Neural crest cell (in vitro differentiated cells): Measurements from ENCODE around the gene SORT1. TPM values are rescaled to one million over a fixed set of nuclear protein-coding genes. Genes with fewer than 3 reads are reported as not detected.
"Not testable (repeated sequence)": the region's sequence is repeated elsewhere in the genome, so short reads cannot be mapped to it uniquely, and the experiment has no call there.

Source experiments
- DNase-seq: peaks from one replicate; pipeline ENCODE4 v3.0.0; 2021; ENCODE audit warnings: low read depth, mixed read lengths, low spot score
- H3K27ac Mint-ChIP-seq: one replicate; pipeline ENCODE4 v1.8.0; 2021; ENCODE audit warnings: mild to moderate bottlenecking, mixed read lengths; ENCODE audit not compliant: unreplicated experiment
- H3K27me3 Mint-ChIP-seq: 2 replicates; pipeline ENCODE4 v1.8.0; 2021; ENCODE audit warnings: low read depth, mild to moderate bottlenecking, mixed read lengths
- H3K36me3 Mint-ChIP-seq: 2 replicates; pipeline ENCODE4 v1.8.0; 2021; ENCODE audit warnings: low read depth, mild to moderate bottlenecking, mixed read lengths
- H3K4me1 Mint-ChIP-seq: 2 replicates; pipeline ENCODE4 v1.8.0; 2021; ENCODE audit warnings: mixed read lengths
- H3K4me3 Mint-ChIP-seq: one replicate; pipeline ENCODE4 v1.8.0; 2021; ENCODE audit warnings: mild to moderate bottlenecking, mixed read lengths
- H3K9me3 Mint-ChIP-seq: 2 replicates; pipeline ENCODE4 v1.8.0; 2021; ENCODE audit warnings: mixed read lengths
- total RNA-seq: library from RNA; stranded (reverse); gene quantifications from 2 replicates; pipeline ENCODE4 v1.2.1, GENCODE V29; 2021
- TF ChIP-seq, protein P1 (sequence below): fragments of 200-600 bp; sonication (generic); conservative IDR thresholded peaks from 2 replicates; pipeline ENCODE4 v1.5.0; 2021; ENCODE audit warnings: antibody characterized with exemption, mild to moderate bottlenecking

The SORT1 gene
- total RNA-seq, 1 donor from 2014 or later = 60.8 TPM

DNA sequence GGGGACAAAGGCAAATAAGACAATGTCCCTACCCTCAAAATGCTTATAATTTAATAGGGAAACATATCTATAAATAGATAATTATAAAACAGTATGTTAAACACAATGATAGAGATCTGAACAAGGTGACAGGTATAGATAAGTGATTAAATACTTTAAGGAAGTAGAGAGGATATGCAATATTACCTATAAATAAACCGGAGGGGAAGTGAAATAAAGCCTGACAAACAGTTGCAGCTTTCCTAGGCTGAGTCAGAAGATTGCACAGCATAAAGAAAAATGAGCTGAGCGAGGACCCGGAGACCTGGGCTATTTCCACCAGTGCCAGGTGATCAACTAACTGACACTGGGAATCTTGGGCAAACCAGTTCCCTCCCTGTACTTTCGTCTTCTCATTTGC is 103.2 kb downstream of the SORT1 start:
- Mint-ChIP-seq H3K27ac (no peak overlapping the region), H3K36me3 (no peaks in the 10 kb centered on the region), H3K4me3 (no peak overlapping the region), H3K4me1 (peaks cover 34% of the 10 kb centered on the region), H3K27me3 (no peaks in the 10 kb centered on the region), H3K9me3 (no peaks in the 10 kb centered on the region)
- TF ChIP-seq, protein P1, sequence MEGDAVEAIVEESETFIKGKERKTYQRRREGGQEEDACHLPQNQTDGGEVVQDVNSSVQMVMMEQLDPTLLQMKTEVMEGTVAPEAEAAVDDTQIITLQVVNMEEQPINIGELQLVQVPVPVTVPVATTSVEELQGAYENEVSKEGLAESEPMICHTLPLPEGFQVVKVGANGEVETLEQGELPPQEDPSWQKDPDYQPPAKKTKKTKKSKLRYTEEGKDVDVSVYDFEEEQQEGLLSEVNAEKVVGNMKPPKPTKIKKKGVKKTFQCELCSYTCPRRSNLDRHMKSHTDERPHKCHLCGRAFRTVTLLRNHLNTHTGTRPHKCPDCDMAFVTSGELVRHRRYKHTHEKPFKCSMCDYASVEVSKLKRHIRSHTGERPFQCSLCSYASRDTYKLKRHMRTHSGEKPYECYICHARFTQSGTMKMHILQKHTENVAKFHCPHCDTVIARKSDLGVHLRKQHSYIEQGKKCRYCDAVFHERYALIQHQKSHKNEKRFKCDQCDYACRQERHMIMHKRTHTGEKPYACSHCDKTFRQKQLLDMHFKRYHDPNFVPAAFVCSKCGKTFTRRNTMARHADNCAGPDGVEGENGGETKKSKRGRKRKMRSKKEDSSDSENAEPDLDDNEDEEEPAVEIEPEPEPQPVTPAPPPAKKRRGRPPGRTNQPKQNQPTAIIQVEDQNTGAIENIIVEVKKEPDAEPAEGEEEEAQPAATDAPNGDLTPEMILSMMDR = no peak
- no peak for DNase-seq

DNA sequence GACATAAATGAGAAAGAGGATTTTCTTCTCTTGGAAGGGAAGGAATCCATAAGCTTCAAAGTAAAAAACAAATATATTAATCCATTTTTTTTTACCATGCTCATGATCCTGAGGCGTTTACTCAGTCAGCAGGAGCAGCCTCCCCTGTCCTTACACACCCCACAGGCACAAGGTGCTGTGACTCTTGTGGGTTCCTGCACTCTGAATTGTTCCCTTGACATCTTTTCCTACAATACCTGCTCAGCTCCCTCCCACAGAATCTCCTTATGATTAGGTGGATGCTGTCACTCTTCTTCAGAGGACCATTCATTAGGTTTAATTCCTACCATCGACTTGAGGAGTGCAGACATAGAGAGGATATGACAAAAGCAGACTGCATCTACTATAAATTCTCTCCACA is 104.7 kb downstream of the SORT1 start:
- no peak overlapping the region for H3K4me3 Mint-ChIP-seq
- no peak overlapping the region for H3K27ac Mint-ChIP-seq
- no peaks in the 10 kb centered on the region for H3K27me3 Mint-ChIP-seq
- DNase-seq = no peak
- TF ChIP-seq, protein P1 = no peak
- H3K36me3 Mint-ChIP-seq = no peaks in the 10 kb centered on the region
- peaks cover 19% of the 10 kb centered on the region for H3K4me1 Mint-ChIP-seq
- no peaks in the 10 kb centered on the region for H3K9me3 Mint-ChIP-seq

DNA sequence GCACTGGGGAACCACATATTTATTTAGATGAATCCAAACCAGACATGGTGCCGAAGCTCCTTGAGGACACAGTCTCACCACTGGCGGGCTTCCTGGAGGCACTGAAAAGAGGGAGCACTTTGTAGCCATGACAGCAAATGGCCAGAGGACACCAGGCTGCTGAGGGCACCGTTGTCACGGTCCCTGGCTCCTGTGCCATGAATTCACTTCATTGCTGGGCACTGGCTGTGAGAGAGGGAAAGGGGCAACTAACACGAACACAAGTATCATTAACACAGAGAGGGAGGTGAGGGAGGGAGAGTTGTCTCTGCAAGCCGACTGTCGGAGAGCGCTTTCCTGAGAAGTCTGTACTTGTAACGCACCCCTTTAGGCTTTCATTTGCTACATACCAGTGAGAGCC is 105.4 kb downstream of the SORT1 start:
- H3K27me3 Mint-ChIP-seq = no peaks in the 10 kb centered on the region
- TF ChIP-seq, protein P1 = no peak
- H3K4me3 Mint-ChIP-seq = no peak overlapping the region
- H3K27ac Mint-ChIP-seq = peak overlapping the region; percentile 20
- H3K4me1 Mint-ChIP-seq = peaks cover 19% of the 10 kb centered on the region
- no peak for DNase-seq
- H3K36me3 Mint-ChIP-seq = no peaks in the 10 kb centered on the region
- H3K9me3 Mint-ChIP-seq = no peaks in the 10 kb centered on the region

DNA sequence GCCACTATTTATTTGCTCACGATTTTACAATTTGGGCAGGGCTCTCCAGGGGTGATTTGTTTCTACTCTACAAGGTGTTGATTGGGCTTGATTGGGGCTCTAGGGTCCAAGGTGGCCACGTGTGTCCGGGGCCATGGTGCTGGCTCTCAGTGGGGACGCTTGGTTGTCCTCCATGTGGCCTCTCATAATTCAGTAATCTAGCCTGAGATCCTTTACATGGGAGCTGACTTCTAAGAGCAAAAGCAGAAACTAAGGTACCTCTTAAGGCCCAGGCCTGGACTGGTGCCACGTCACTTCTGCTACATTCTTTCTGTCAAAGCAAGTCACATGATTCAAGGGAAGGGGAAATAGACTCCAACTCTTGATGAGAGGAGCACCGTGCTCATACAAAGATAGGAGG is 106.7 kb downstream of the SORT1 start:
- no peak overlapping the region for H3K27ac Mint-ChIP-seq
- TF ChIP-seq, protein P1 = no peak
- H3K4me3 Mint-ChIP-seq = no peak overlapping the region
- H3K4me1 Mint-ChIP-seq = peaks cover 22% of the 10 kb centered on the region
- no peaks in the 10 kb centered on the region for H3K27me3 Mint-ChIP-seq
- no peak for DNase-seq
- peaks cover 2% of the 10 kb centered on the region for H3K9me3 Mint-ChIP-seq
- H3K36me3 Mint-ChIP-seq = no peaks in the 10 kb centered on the region

DNA sequence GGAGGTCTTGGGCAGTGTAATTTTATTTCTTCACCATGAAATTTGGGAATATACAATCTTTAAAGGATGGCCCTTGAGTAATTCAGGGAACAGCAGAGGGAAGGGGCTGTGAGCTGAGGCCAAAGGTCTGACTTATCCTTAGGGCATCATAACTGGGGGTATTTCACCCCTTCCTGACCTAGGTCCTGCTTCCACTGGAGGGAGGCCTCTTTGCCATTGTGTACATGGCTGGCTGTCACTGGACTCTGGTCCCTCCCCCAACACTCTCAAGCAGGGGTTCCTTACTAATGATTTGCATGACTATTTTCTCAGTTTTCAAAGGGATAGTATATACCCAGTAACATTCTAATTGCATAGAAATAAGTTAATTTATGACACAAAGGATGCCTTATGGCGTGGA is 107.6 kb downstream of the SORT1 start:
- Mint-ChIP-seq H3K36me3 (no peaks in the 10 kb centered on the region), H3K9me3 (peaks cover 2% of the 10 kb centered on the region), H3K27me3 (no peaks in the 10 kb centered on the region), H3K4me3 (no peak overlapping the region), H3K4me1 (peaks cover 28% of the 10 kb centered on the region), H3K27ac (no peak overlapping the region)
- TF ChIP-seq, protein P1 = no peak
- DNase-seq = no peak

DNA sequence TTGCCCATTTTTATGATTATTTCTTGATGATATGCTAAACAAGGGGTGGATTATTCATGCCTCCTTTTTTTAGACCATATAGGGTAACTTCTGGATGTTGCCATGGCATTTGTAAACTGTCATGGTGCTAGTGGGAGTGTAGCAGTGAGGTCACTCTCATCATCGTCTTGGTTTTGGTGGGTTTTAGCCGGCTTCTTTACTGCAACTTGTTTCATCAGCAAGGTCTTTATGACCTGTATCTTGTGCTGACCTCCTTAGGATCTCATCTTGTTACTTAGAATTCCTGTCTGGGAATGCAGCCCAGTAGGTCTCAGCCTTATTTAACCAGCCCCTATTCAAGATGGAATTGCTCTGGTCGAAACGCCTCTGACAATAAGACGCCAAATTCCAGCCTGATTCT is 111.0 kb downstream of the SORT1 start:
- DNase-seq, H3K9me3 Mint-ChIP-seq, H3K36me3 Mint-ChIP-seq, H3K27me3 Mint-ChIP-seq, H3K27ac Mint-ChIP-seq: not testable (repeated sequence)
- Mint-ChIP-seq H3K4me3 (peak overlapping the region; percentile 69), H3K4me1 (peaks cover 54% of the 10 kb centered on the region)
